HG03095 (cell line): ENCODE data around the gene MYO9B.
"Not testable (repeated sequence)": the region's sequence is repeated elsewhere in the genome, so short reads cannot be mapped to it uniquely, and the experiment has no call there.

Source experiments
- ATAC-seq: cut with Tn5 transposase; IDR thresholded peaks from one replicate; pipeline ENCODE4 v1.9.1; 2021; ENCODE audit warnings: moderate library complexity; ENCODE audit not compliant: unreplicated experiment

MYO9B gene

GRCh38 chr19:17090583-17090982, 15.0 kb downstream of the MYO9B start:
- no peak for ATAC-seq

- ATAC-seq: no peak
These were observed 16.3 kb downstream of the MYO9B start for GRCh38 chr19:17091758-17092333.

- no peak for ATAC-seq
These were observed 17.1 kb downstream of the MYO9B start for GRCh38 chr19:17092696-17093095.

- ATAC-seq: not testable (repeated sequence)
These were observed 19.1 kb downstream of the MYO9B start for GRCh38 chr19:17094694-17095093.

GRCh38 chr19:17095141-17095919, 19.8 kb downstream of the MYO9B start:
- no peak for ATAC-seq

- ATAC-seq: no peak
These were observed 22.1 kb downstream of the MYO9B start for GRCh38 chr19:17097593-17098126.

- no peak for ATAC-seq
These were observed 22.7 kb downstream of the MYO9B start for GRCh38 chr19:17098326-17098725.

GRCh38 chr19:17101686-17102628, 26.4 kb downstream of the MYO9B start:
- no peak for ATAC-seq

- no peak for ATAC-seq
These were observed 27.6 kb downstream of the MYO9B start for GRCh38 chr19:17103177-17103576.

GRCh38 chr19:17104679-17105078, 29.1 kb downstream of the MYO9B start:
- no peak for ATAC-seq

- ATAC-seq: no peak
These were observed 30.0 kb downstream of the MYO9B start for GRCh38 chr19:17105556-17105955.

- ATAC-seq: not testable (repeated sequence)
These were observed 31.4 kb downstream of the MYO9B start for GRCh38 chr19:17106964-17107363.

- no peak for ATAC-seq
These were observed 32.2 kb downstream of the MYO9B start for GRCh38 chr19:17107546-17108452.

GRCh38 chr19:17108453-17108784, 32.8 kb downstream of the MYO9B start:
- ATAC-seq: no peak

GRCh38 chr19:17109300-17109699, 33.7 kb downstream of the MYO9B start:
- no peak for ATAC-seq

- no peak for ATAC-seq
These were observed 34.5 kb downstream of the MYO9B start for GRCh38 chr19:17109962-17110598.

- no peak for ATAC-seq
These were observed 35.0 kb downstream of the MYO9B start for GRCh38 chr19:17110599-17110966.

GRCh38 chr19:17111766-17112165, 36.2 kb downstream of the MYO9B start:
- no peak for ATAC-seq

- no peak for ATAC-seq
These were observed 36.7 kb downstream of the MYO9B start for GRCh38 chr19:17112271-17112670.

GRCh38 chr19:17112700-17113099, 37.1 kb downstream of the MYO9B start:
- ATAC-seq: no peak
